ENCODE data around the gene NEDD4. TPM values are rescaled to one million over a fixed set of nuclear protein-coding genes. Genes with fewer than 3 reads are reported as not detected.

NEDD4 gene
- total RNA-seq, 1 experiment from 2014 or later, result 56.8 TPM

DNA sequence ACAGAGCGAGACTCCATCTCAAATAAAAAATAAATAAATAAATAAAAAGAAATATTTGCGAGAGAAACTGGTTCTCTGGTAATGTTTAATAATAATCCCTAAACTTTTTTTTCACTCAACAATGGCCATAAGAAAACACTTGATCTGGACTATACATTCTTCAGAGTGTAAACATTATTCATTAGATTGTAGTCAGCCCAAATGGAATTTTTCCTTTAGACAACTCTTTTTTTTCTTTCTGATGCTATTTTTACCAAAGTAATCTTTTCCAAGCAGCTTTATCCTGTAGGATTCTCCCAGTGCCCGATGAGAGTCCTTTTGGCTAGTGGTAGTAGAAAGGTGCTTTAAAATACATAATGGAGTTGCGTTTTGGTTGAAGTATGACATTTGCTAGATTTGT is 90.4 kb downstream of the NEDD4 start:
- no peaks in the 10 kb centered on the region for H3K27me3 Mint-ChIP-seq (ENCODE audit: unreplicated experiment)
- CTCF ChIA-PET, result no interaction called here
- H3K4me1 Mint-ChIP-seq (ENCODE audit: low read depth, unreplicated experiment), result peaks cover 3% of the 10 kb centered on the region
- H3K9me3 Mint-ChIP-seq (ENCODE audit: low read depth, unreplicated experiment), result no peaks in the 10 kb centered on the region
- TF ChIP-seq, protein P1, sequence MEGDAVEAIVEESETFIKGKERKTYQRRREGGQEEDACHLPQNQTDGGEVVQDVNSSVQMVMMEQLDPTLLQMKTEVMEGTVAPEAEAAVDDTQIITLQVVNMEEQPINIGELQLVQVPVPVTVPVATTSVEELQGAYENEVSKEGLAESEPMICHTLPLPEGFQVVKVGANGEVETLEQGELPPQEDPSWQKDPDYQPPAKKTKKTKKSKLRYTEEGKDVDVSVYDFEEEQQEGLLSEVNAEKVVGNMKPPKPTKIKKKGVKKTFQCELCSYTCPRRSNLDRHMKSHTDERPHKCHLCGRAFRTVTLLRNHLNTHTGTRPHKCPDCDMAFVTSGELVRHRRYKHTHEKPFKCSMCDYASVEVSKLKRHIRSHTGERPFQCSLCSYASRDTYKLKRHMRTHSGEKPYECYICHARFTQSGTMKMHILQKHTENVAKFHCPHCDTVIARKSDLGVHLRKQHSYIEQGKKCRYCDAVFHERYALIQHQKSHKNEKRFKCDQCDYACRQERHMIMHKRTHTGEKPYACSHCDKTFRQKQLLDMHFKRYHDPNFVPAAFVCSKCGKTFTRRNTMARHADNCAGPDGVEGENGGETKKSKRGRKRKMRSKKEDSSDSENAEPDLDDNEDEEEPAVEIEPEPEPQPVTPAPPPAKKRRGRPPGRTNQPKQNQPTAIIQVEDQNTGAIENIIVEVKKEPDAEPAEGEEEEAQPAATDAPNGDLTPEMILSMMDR (IDR thresholded peaks at IDR 0.05; ENCODE audit: unreplicated experiment), result no peak
- DNase-seq, result no peak
- H3K4me3 Mint-ChIP-seq (ENCODE audit: low read depth, unreplicated experiment), result no peak overlapping the region
- intact Hi-C loops (cut with micrococcal nuclease; ENCODE audit: unreplicated experiment), result no loop called here
- no peak overlapping the region for H3K27ac Mint-ChIP-seq (ENCODE audit: unreplicated experiment)
- no TSS peak for BruUV-seq (replicated peaks)
- peaks cover 19% of the 10 kb centered on the region for H3K36me3 Mint-ChIP-seq (ENCODE audit: insufficient read depth, unreplicated experiment)

DNA sequence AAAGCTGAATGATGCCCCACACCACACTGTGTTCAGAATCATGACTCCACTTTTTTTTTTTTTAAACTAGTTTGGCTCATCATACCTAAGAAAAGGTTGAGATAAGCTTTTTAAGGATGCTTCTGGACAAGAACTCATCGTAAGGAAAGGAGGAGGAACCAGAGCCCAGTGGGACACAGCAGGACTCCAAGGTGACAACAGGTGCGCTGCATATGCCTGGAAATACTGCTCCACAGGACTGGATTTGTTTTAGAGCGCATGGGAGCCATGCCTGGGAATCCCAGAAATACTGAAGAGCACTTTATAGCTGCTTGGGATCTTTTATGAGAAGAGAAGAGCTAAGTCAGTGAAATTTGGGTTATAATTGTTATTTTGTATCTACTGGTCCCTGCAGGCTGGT is 93.4 kb downstream of the NEDD4 start:
- TF ChIP-seq, protein P1 (IDR thresholded peaks at IDR 0.05; ENCODE audit: unreplicated experiment), result no peak
- intact Hi-C loops (cut with micrococcal nuclease; ENCODE audit: unreplicated experiment), result no loop called here
- Mint-ChIP-seq H3K4me3 (ENCODE audit: low read depth, unreplicated experiment) (no peak overlapping the region), H3K4me1 (ENCODE audit: low read depth, unreplicated experiment) (peaks cover 13% of the 10 kb centered on the region), H3K9me3 (ENCODE audit: low read depth, unreplicated experiment) (no peaks in the 10 kb centered on the region), H3K36me3 (ENCODE audit: insufficient read depth, unreplicated experiment) (peaks cover 28% of the 10 kb centered on the region), H3K27ac (ENCODE audit: unreplicated experiment) (no peak overlapping the region), H3K27me3 (ENCODE audit: unreplicated experiment) (no peaks in the 10 kb centered on the region)
- no peak for DNase-seq
- CTCF ChIA-PET, result interaction anchor here (0.9 to 2.4 kb wide), 2 partner anchors 17 to 18 kb away, joined by 4 to 8 read pairs; no protein-coding TSS in a partner anchor
- no TSS peak for BruUV-seq (replicated peaks)

DNA sequence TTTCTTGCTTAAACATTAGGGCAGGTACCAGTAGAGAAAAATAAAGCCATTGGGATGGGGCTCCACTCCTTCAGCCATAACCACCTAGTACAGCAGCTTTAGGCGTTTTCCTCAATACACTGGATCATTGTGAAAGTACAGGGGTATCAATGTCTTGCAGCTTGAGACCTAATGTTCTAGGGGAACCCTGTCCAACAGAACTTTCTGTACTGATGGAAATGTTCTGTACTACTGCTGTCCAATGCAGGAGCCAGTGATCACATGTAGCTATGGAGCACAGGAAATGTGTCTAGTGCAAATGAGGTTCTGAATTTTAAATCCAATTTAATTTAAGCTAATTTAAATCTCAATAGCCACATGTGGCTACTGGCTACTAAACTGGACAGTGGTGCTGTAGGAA is 93.9 kb downstream of the NEDD4 start:
- no TSS peak for BruUV-seq (replicated peaks)
- Mint-ChIP-seq H3K4me3 (ENCODE audit: low read depth, unreplicated experiment) (no peak overlapping the region), H3K4me1 (ENCODE audit: low read depth, unreplicated experiment) (peaks cover 13% of the 10 kb centered on the region), H3K27me3 (ENCODE audit: unreplicated experiment) (no peaks in the 10 kb centered on the region), H3K9me3 (ENCODE audit: low read depth, unreplicated experiment) (no peaks in the 10 kb centered on the region), H3K27ac (ENCODE audit: unreplicated experiment) (no peak overlapping the region), H3K36me3 (ENCODE audit: insufficient read depth, unreplicated experiment) (peaks cover 25% of the 10 kb centered on the region)
- no peak for DNase-seq
- TF ChIP-seq, protein P1 (IDR thresholded peaks at IDR 0.05; ENCODE audit: unreplicated experiment), result no peak
- intact Hi-C loops (cut with micrococcal nuclease; ENCODE audit: unreplicated experiment), result no loop called here
- CTCF ChIA-PET, result interaction anchor here (0.9 to 2.4 kb wide), 2 partner anchors 17 to 18 kb away, joined by 4 to 8 read pairs; no protein-coding TSS in a partner anchor

DNA sequence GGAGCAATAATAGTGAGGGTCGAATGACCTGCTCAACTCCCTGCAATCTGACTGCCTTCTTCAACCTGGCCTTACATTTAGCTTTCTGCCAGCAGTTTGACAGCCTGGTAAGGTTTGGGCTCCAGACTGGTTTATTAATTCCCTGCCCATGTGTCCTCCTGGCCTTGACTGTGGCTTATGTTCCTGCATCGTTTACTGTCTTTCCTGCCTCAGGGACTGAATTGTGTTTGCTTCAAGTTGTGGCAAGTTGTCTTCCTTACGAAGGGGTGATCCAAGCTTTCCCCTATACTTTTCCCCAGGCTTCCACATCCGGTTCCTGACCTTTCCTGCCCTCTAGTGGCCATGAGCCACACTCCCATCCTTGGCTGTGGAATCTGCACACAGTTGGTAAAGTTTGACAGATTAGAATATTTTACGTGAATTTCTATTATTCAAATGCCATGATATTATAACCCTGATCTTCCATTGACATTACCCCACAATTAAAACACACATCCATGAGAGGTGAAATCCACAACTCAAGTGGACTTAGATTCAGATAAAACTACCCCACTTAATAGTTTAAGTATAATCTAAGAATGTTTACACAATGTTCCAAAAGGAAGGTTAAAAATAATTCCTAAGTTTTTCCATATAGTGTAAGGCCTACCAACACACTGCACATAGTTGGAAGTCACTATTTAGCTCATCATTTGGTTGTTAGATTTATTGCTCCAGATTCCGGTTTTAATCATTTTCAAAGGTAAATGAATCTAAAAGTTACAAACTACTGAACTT is 95.7 kb downstream of the NEDD4 start:
- H3K9me3 Mint-ChIP-seq (ENCODE audit: low read depth, unreplicated experiment), result no peaks in the 10 kb centered on the region
- H3K4me3 Mint-ChIP-seq (ENCODE audit: low read depth, unreplicated experiment), result no peak overlapping the region
- BruUV-seq (replicated peaks), result no TSS peak
- CTCF ChIA-PET, result interaction anchor here (0.5 to 2.3 kb wide), 5 partner anchors 20 to 481 kb away, joined by 3 to 23 read pairs (median 5); no protein-coding TSS in a partner anchor
- H3K36me3 Mint-ChIP-seq (ENCODE audit: insufficient read depth, unreplicated experiment), result peaks cover 25% of the 10 kb centered on the region
- DNase-seq, result peak; percentile 70
- H3K27ac Mint-ChIP-seq (ENCODE audit: unreplicated experiment), result peak overlapping the region; percentile 29
- intact Hi-C loops (cut with micrococcal nuclease; ENCODE audit: unreplicated experiment), result loop anchor here (2.0 kb wide), 1 partner anchor 19 kb away; no protein-coding TSS in a partner anchor
- H3K4me1 Mint-ChIP-seq (ENCODE audit: low read depth, unreplicated experiment), result peaks cover 13% of the 10 kb centered on the region
- TF ChIP-seq, protein P1 (IDR thresholded peaks at IDR 0.05; ENCODE audit: unreplicated experiment), result peak; percentile 79
- no peaks in the 10 kb centered on the region for H3K27me3 Mint-ChIP-seq (ENCODE audit: unreplicated experiment)
